ENCODE results near the gene SLC35F3. TPM values are rescaled to one million over a fixed set of nuclear protein-coding genes. Genes with fewer than 3 reads are reported as not detected.
A peak's percentile ranks its signal among the peaks of the same experiment; 100 is the strongest.

SLC35F3 gene
- total and polyA plus RNA-seq, 2 experiments from 2014 or later: 0.80 to 1.3 TPM

GRCh38 chr1:234114648-234115307 lies 210.3 kb downstream of the SLC35F3 start:
- DNase-seq (ENCODE audit: low spot score): peak; percentile 70
- Histone ChIP-seq H3K4me1 (ENCODE audit: insufficient read depth) (no peaks in the 10 kb centered on the region), H3K27me3 (peaks cover 3% of the 10 kb centered on the region), H3K4me2 (peak overlapping the region; percentile 67), H3K79me2 (no peaks in the 10 kb centered on the region), H3K27ac (no peak overlapping the region), H3K9me3 (ENCODE audit: low read depth) (no peaks in the 10 kb centered on the region), H2AFZ (peak overlapping the region; percentile 4), H3K4me3 (no peak overlapping the region), H3K9me2 (replicated peaks; ENCODE audit: insufficient read depth) (no peaks in the 10 kb centered on the region), H3K36me3 (replicated peaks; ENCODE audit: insufficient read depth, low read depth) (no peaks in the 10 kb centered on the region), H4K20me1 (ENCODE audit: insufficient read depth, poor library complexity, severe bottlenecking) (no peaks in the 10 kb centered on the region)
- WGBS (ENCODE audit: low lambda C conversion rate, missing lambda C conversion rate): 34% methylated on average over 11 of the region's 11 CpGs
- TF ChIP-seq EZH2 (IDR thresholded peaks at IDR 0.05; ENCODE audit: borderline replicate concordance): no peak
- TF ChIP-seq EZH2phosphoT487 (IDR thresholded peaks at IDR 0.05; ENCODE audit: low read depth, severe bottlenecking, unreplicated experiment): no peak
- TF ChIP-seq CTCF (IDR thresholded peaks at IDR 0.05; ENCODE audit: poor library complexity): peak; percentile 84

DNA sequence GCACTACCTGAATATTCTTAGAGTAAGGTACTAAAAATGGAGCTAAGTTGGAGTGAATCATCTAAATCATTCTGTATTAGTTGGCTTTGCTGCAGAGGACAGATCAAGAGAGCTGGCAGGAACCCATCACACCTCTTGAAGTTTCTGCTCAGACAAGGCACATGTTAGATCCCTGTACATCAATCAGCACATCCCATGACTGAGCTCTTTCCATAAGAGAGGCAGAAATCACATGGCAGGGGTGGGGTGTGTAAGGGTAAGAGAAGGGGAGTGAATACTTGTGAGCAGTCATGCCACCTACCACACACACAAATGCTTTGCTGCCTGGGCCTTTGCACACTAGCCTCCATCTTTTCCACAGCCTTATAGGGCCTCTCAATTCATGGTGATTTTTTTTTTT lies 214.4 kb downstream of the SLC35F3 start:
- H4K20me1 ChIP-seq (ENCODE audit: insufficient read depth, poor library complexity, severe bottlenecking): no peaks in the 10 kb centered on the region
- no peaks in the 10 kb centered on the region for H3K9me2 ChIP-seq (replicated peaks; ENCODE audit: insufficient read depth)
- no peak for DNase-seq (ENCODE audit: low spot score)
- H3K9me3 ChIP-seq (ENCODE audit: low read depth): no peaks in the 10 kb centered on the region
- no peak overlapping the region for H3K4me3 ChIP-seq
- no peak overlapping the region for H3K4me2 ChIP-seq
- peaks cover 3% of the 10 kb centered on the region for H3K27me3 ChIP-seq
- H3K79me2 ChIP-seq: no peaks in the 10 kb centered on the region
- H3K36me3 ChIP-seq (replicated peaks; ENCODE audit: insufficient read depth, low read depth): no peaks in the 10 kb centered on the region
- no peak overlapping the region for H3K27ac ChIP-seq
- H2AFZ ChIP-seq: no peak overlapping the region
- no peaks in the 10 kb centered on the region for H3K4me1 ChIP-seq (ENCODE audit: insufficient read depth)
- TF ChIP-seq EZH2phosphoT487 (IDR thresholded peaks at IDR 0.05; ENCODE audit: low read depth, severe bottlenecking, unreplicated experiment) (no peak), CTCF (IDR thresholded peaks at IDR 0.05; ENCODE audit: poor library complexity) (no peak), EZH2 (IDR thresholded peaks at IDR 0.05; ENCODE audit: borderline replicate concordance) (no peak)

DNA sequence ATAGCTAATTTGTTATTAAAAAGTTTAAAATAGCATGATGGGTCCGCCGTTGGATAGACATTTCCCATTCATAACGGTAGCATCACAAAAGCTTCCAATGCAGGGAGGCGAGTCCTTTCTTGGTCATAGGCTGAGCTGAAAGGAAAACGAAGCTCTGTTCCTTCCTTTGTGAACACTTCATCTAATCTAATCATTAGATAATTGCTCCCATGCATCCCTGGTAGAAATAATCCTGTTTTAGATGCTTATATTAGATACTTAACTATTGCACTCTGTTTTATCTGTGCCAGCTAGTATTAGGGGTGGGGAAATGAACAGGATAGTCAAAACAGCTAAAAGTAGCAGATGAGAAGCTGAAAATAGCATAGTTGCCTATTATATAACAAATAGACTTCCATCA lies 215.0 kb downstream of the SLC35F3 start:
- H3K27me3 ChIP-seq: peaks cover 5% of the 10 kb centered on the region
- no peaks in the 10 kb centered on the region for H3K4me1 ChIP-seq (ENCODE audit: insufficient read depth)
- H3K4me3 ChIP-seq: no peak overlapping the region
- H3K36me3 ChIP-seq (replicated peaks; ENCODE audit: insufficient read depth, low read depth): no peaks in the 10 kb centered on the region
- H3K9me2 ChIP-seq (replicated peaks; ENCODE audit: insufficient read depth): no peaks in the 10 kb centered on the region
- H3K27ac ChIP-seq: no peak overlapping the region
- H2AFZ ChIP-seq: no peak overlapping the region
- no peaks in the 10 kb centered on the region for H3K9me3 ChIP-seq (ENCODE audit: low read depth)
- TF ChIP-seq CTCF (IDR thresholded peaks at IDR 0.05; ENCODE audit: poor library complexity): no peak
- TF ChIP-seq EZH2 (IDR thresholded peaks at IDR 0.05; ENCODE audit: borderline replicate concordance): no peak
- no peak for TF ChIP-seq EZH2phosphoT487 (IDR thresholded peaks at IDR 0.05; ENCODE audit: low read depth, severe bottlenecking, unreplicated experiment)
- 87% methylated on average over 5 of the region's 5 CpGs for WGBS (ENCODE audit: low lambda C conversion rate, missing lambda C conversion rate)
- DNase-seq (ENCODE audit: low spot score): no peak
- no peaks in the 10 kb centered on the region for H4K20me1 ChIP-seq (ENCODE audit: insufficient read depth, poor library complexity, severe bottlenecking)
- no peak overlapping the region for H3K4me2 ChIP-seq
- H3K79me2 ChIP-seq: no peaks in the 10 kb centered on the region
